ENCODE data around the gene PARD3B.

- TF ChIP-seq CTCF (IDR thresholded peaks at IDR 0.05) (no peak), POLR2A (IDR thresholded peaks at IDR 0.05) (no peak)
Observed at GRCh38 chr2:204982303-204982702, 437.0 kb downstream of the PARD3B start.
